ENCODE measurements around the gene HMG20A. TPM values are rescaled to one million over a fixed set of nuclear protein-coding genes. Genes with fewer than 3 reads are reported as not detected.

HMG20A gene
- total RNA-seq, 1 experiment from 2014 or later, result 60.2 TPM

DNA sequence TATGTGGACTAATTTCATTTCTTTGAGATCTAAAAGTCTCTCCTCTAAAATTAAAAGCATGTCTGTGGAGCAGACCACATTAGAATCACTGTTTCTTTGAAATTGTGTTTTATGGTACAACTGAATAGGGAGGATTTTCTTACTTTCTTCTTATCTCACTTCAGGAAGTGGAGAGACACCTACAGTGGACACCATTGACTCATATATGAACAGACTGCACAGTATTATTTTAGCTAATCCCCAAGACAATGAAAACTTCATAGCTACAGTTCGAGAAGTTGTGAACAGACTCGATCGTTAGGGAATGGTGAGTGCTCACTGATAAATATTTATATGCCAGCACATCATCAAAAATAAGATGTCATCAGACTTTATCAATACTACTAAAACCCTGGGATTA is 58.3 kb downstream of the HMG20A start:
- no peak overlapping the region for H3K4me2 ChIP-seq (ENCODE audit: insufficient read depth, insufficient read length, low read length)
- H3K27ac Mint-ChIP-seq, result no peak overlapping the region
- H3K4me1 Mint-ChIP-seq, result peaks cover 48 to 56% of the 10 kb centered on the region in 2 experiments
- H3K18ac ChIP-seq (ENCODE audit: insufficient read length, low read depth, low read length), result no peak overlapping the region
- no peaks in the 10 kb centered on the region for H3K27me3 ChIP-seq (ENCODE audit: insufficient read depth, low read length)
- no CpG with 5 or more reads among the region's 3 CpGs for WGBS (ENCODE audit: extremely low coverage, insufficient read length, low lambda C conversion rate)
- H2BK5ac ChIP-seq (ENCODE audit: insufficient read length, low read length), result no peak overlapping the region
- no peak overlapping the region for H3K27ac ChIP-seq (ENCODE audit: insufficient read length, low read depth, low read length)
- H3K9ac ChIP-seq (ENCODE audit: extremely low read depth, insufficient read length, low read length), result no peak overlapping the region
- H2BK15ac ChIP-seq (ENCODE audit: low read depth, low read length), result no peak overlapping the region
- no peak overlapping the region for H3K14ac ChIP-seq (ENCODE audit: insufficient read depth, low read length)
- H3K27me3 Mint-ChIP-seq (ENCODE audit: low read depth), result no peaks in the 10 kb centered on the region
- no peak overlapping the region for H3K4me3 Mint-ChIP-seq
- TF ChIP-seq, protein P1, sequence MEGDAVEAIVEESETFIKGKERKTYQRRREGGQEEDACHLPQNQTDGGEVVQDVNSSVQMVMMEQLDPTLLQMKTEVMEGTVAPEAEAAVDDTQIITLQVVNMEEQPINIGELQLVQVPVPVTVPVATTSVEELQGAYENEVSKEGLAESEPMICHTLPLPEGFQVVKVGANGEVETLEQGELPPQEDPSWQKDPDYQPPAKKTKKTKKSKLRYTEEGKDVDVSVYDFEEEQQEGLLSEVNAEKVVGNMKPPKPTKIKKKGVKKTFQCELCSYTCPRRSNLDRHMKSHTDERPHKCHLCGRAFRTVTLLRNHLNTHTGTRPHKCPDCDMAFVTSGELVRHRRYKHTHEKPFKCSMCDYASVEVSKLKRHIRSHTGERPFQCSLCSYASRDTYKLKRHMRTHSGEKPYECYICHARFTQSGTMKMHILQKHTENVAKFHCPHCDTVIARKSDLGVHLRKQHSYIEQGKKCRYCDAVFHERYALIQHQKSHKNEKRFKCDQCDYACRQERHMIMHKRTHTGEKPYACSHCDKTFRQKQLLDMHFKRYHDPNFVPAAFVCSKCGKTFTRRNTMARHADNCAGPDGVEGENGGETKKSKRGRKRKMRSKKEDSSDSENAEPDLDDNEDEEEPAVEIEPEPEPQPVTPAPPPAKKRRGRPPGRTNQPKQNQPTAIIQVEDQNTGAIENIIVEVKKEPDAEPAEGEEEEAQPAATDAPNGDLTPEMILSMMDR (conservative IDR thresholded peaks at IDR 0.05), result no peak
- no peaks in the 10 kb centered on the region for H3K79me2 ChIP-seq (ENCODE audit: insufficient read depth, low read length)
- H3K36me3 Mint-ChIP-seq (ENCODE audit: insufficient read depth in 1 of 3, low read depth in 3 of 3), result peaks cover 12 to 42% (median 24%) of the 10 kb centered on the region in 3 experiments
- H4K8ac ChIP-seq (replicated peaks; ENCODE audit: insufficient read length, low read depth, low read length), result no peak overlapping the region
- no peak overlapping the region for H3T11ph ChIP-seq (ENCODE audit: low read length)
- no peaks in the 10 kb centered on the region for H3K79me1 ChIP-seq (ENCODE audit: insufficient read depth, low read depth, low read length, poor library complexity, severe bottlenecking)
- H2BK20ac ChIP-seq (ENCODE audit: low read depth, low read length, poor library complexity, severe bottlenecking), result no peak overlapping the region
- H2AK5ac ChIP-seq (ENCODE audit: insufficient read length, low read length), result no peak overlapping the region
- DNase-seq, result no peak
- H2BK12ac ChIP-seq (ENCODE audit: insufficient read length, low read depth, low read length), result no peak overlapping the region
- H3K9me3 ChIP-seq (ENCODE audit: control insufficient read depth, low read depth, low read length), result no peaks in the 10 kb centered on the region
- H2AFZ ChIP-seq (ENCODE audit: low read length), result no peak overlapping the region
- no peak overlapping the region for H2BK120ac ChIP-seq (ENCODE audit: low read depth, low read length, poor library complexity, severe bottlenecking)
- H3K23me2 ChIP-seq (ENCODE audit: insufficient read length, low read depth, low read length, poor library complexity, severe bottlenecking), result no peaks in the 10 kb centered on the region
- no peak overlapping the region for H4K5ac ChIP-seq (ENCODE audit: insufficient read length, low read depth, low read length)
- no peaks in the 10 kb centered on the region for H4K20me1 ChIP-seq (ENCODE audit: control insufficient read depth, insufficient read depth, insufficient read length)
- H3K9me3 Mint-ChIP-seq, result no peaks in the 10 kb centered on the region
- no peak overlapping the region for H3K56ac ChIP-seq (ENCODE audit: insufficient read length, low read depth, low read length)
- H3K4me1 ChIP-seq (ENCODE audit: insufficient read depth, low read length), result peaks cover 13% of the 10 kb centered on the region; the same call in 1 of the 2 replicates
- no peak overlapping the region for H3K4ac ChIP-seq (ENCODE audit: low read depth, low read length)
- H3K23ac ChIP-seq (ENCODE audit: insufficient read length, low read depth, low read length), result no peak overlapping the region
- no peak overlapping the region for H4K91ac ChIP-seq (ENCODE audit: insufficient read length, low read depth, low read length)

Data from H9 (cell line).